A549 treated with AZD9567 at 1 μM for 4 hours (cell line): Measurements from ENCODE around the gene MMP13. TPM values are rescaled to one million over a fixed set of nuclear protein-coding genes. Genes with fewer than 3 reads are reported as not detected.

Source experiments
- total RNA-seq: library from RNA; stranded (reverse); fragments of 200-300 nt; extraction: Qiagen RNA extraction; gene quantifications from 5 replicates; pipeline ENCODE4 v1.2.3, GENCODE V29; 2022; ENCODE audit not compliant: insufficient read depth

The MMP13 gene
- total RNA-seq, result 0.05 to 0.07 TPM in 2 of 5 replicates, not detected in the others

GRCh38 chr11:102955624-102956023 lies at the start of gene MMP13:
Gene MMP13, minus strand, starts transcription at chr11:102955732. Its CDS starts 27 bp downstream, at chr11:102955705.

Other genes with a start within 250 kb of the MMP13 start
- gene MMP27, start 250.0 kb downstream of the MMP13 start, total RNA-seq, result not detected in 5 replicates
- gene MMP8, start 230.8 kb downstream of the MMP13 start, total RNA-seq, result not detected in 5 replicates
- 0.52 to 2.9 TPM (median 0.68 TPM) in 5 replicates for gene MMP10, start 175.1 kb downstream of the MMP13 start, total RNA-seq
- 0.58 to 2.4 TPM (median 0.72 TPM) in 5 replicates for gene MMP1, start 157.6 kb downstream of the MMP13 start, total RNA-seq
- gene MMP3, start 112.1 kb downstream of the MMP13 start, total RNA-seq, result not detected in 5 replicates
- 0.03 to 0.07 TPM (median 0.03 TPM) in 3 of 5 replicates, not detected in the others for gene MMP12, start 80.8 kb downstream of the MMP13 start, total RNA-seq
- 59.8 to 69.3 TPM (median 62.2 TPM) in 5 replicates for gene DCUN1D5, start 136.4 kb upstream of the MMP13 start, total RNA-seq
- gene DYNC2H1, start 153.7 kb upstream of the MMP13 start, total RNA-seq, result 5.7 to 6.9 TPM (median 6.1 TPM) in 5 replicates